GM12878 (cell line): ENCODE measurements around the gene ANKRD65. TPM values are rescaled to one million over a fixed set of nuclear protein-coding genes. Genes with fewer than 3 reads are reported as not detected.

Experiments
- BACH1 ChIP-seq: fragments of 450-650 bp; IDR thresholded peaks from 2 replicates; pipeline ENCODE4 v1.6.1; 2017; ENCODE audit warnings: mild to moderate bottlenecking, borderline replicate concordance
- BCL11A ChIP-seq: IDR thresholded peaks from 2 replicates; pipeline ENCODE4 v1.6.1; 2011; ENCODE audit warnings: low read depth, low read length
- CEBPZ ChIP-seq: fragments of 150-350 bp; IDR thresholded peaks from 2 replicates; pipeline ENCODE4 v1.6.1; 2016; ENCODE audit warnings: low read depth, low read length
- CREM ChIP-seq: IDR thresholded peaks from 2 replicates; pipeline ENCODE4 v1.6.1; 2014; ENCODE audit warnings: antibody characterized with exemption, low read depth
- ELK1 ChIP-seq: IDR thresholded peaks from 2 replicates; pipeline ENCODE4 v1.6.1; 2012; ENCODE audit warnings: low read depth, low read length, improper control_type of control experiment
- EP300 ChIP-seq, 2 experiments: fragments of 150-350 bp in 1 of 2; IDR thresholded peaks; 2 replicates each; pipeline ENCODE4 v1.6.1; 2011 to 2012; ENCODE audit warnings: low read depth in 2 of 2, low read length in 2 of 2, borderline replicate concordance in 1 of 2, improper control_type of control experiment in 1 of 2, inconsistent platforms in 1 of 2; ENCODE audit not compliant: control insufficient read depth in 1 of 2
- IRF3 ChIP-seq: fragments of 450-650 bp; IDR thresholded peaks from 2 replicates; pipeline ENCODE4 v1.6.1; 2014; ENCODE audit warnings: mild to moderate bottlenecking
- JUND ChIP-seq: IDR thresholded peaks from 2 replicates; pipeline ENCODE4 v1.6.1; 2012; ENCODE audit warnings: low read depth, mild to moderate bottlenecking, low read length, improper control_type of control experiment, moderate library complexity
- KLF5 ChIP-seq: fragments of 450-650 bp; IDR thresholded peaks from 2 replicates; pipeline ENCODE4 v1.6.1; 2014; ENCODE audit warnings: mild to moderate bottlenecking; ENCODE audit not compliant: partially characterized antibody
- MEF2B ChIP-seq: fragments of 450-650 bp; IDR thresholded peaks from 2 replicates; pipeline ENCODE4 v1.6.1; 2018; ENCODE audit warnings: mild to moderate bottlenecking, moderate library complexity; ENCODE audit not compliant: partially characterized antibody, poor library complexity, severe bottlenecking
- MTA2 ChIP-seq: fragments of 450-650 bp; IDR thresholded peaks from 2 replicates; pipeline ENCODE4 v1.6.1; 2016; ENCODE audit warnings: low read depth, mild to moderate bottlenecking, moderate library complexity
- NR2C1 ChIP-seq: fragments of 450-650 bp; IDR thresholded peaks from 2 replicates; pipeline ENCODE4 v1.6.1; 2017; ENCODE audit warnings: antibody characterized with exemption, mild to moderate bottlenecking, moderate library complexity
- POLR2A ChIP-seq: IDR thresholded peaks from 2 replicates; pipeline ENCODE4 v1.6.1; 2011; ENCODE audit warnings: low read depth, mild to moderate bottlenecking, low read length
- PRDM15 ChIP-seq: fragments of 450-650 bp; formaldehyde crosslinking; IDR thresholded peaks from 2 replicates; pipeline ENCODE4 v1.4.0; 2020; ENCODE audit warnings: mild to moderate bottlenecking, moderate library complexity
- STAT1 ChIP-seq: fragments of 450-650 bp; conservative IDR thresholded peaks from 2 replicates; pipeline ENCODE4 v1.6.1; 2014; ENCODE audit warnings: antibody characterized with exemption, mild to moderate bottlenecking
- TCF3 ChIP-seq: IDR thresholded peaks from 2 replicates; pipeline ENCODE4 v1.6.1; 2012; ENCODE audit warnings: low read depth, mild to moderate bottlenecking, low read length, borderline replicate concordance; ENCODE audit not compliant: insufficient read depth
- ZBTB33 ChIP-seq: fragments of 450-650 bp; IDR thresholded peaks from 2 replicates; pipeline ENCODE4 v1.6.1; 2017; ENCODE audit warnings: mild to moderate bottlenecking
- ZNF24 ChIP-seq: fragments of 450-650 bp; IDR thresholded peaks from 2 replicates; pipeline ENCODE4 v1.6.1; 2017; ENCODE audit warnings: antibody characterized with exemption, mild to moderate bottlenecking
- polyA plus RNA-seq, 11 experiments: library from polyadenylated mRNA; depleted of rRNA in 4 of 11; unstranded in 6 of 11; stranded (reverse) in 5 of 11; fragments of >200 nt; fragmentation: Nextera tagmentation in 4 of 11; fragmentation: Illumina TruSeq in 1 of 11; extraction: Ambion mirVana in 4 of 11; extraction: Trizol in 1 of 11; gene quantifications; 1 replicate in 1 of 11; 2 replicates in 10 of 11; pipeline versions ENCODE4 v1.2.1 to v1.2.3, GENCODE V29; 2011 to 2016; ENCODE audit warnings: inconsistent platforms in 2 of 11, missing spikeins in 2 of 11, low read depth in 1 of 11
- total RNA-seq, 4 experiments: library from RNA; depleted of rRNA in 3 of 4; stranded (reverse); fragments of >200 nt in 3 of 4; fragmentation: Illumina TruSeq in 1 of 4; extraction: Trizol in 1 of 4; gene quantifications; 2 replicates each; pipeline versions ENCODE4 v1.2.1 to v1.2.3, GENCODE V29; 2013 to 2021

Gene ANKRD65
- total and polyA plus RNA-seq, 10 of the 15 experiments (the other 5 are each of a cell fraction or from before 2014, with no cell fraction given): 0.05 to 2.8 (median 0.37) TPM

- TF ChIP-seq ZBTB33 (no peak; the same call in 1 of the 2 replicates), MTA2 (peak; percentile 77), ELK1 (peak; percentile 95), BCL11A (no peak), EP300 (IDR thresholded peaks at IDR 0.05; ENCODE audit: borderline replicate concordance in 1 of 2, control insufficient read depth in 1 of 2, low read depth in 2 of 2, low read length in 2 of 2) (peak in 1 of 2 experiments; percentile 32; a peak in 1 of 4 replicates), BACH1 (peak; percentile 83), IRF3 (peak; percentile 65; the same call in 1 of the 2 replicates), KLF5 (peak; percentile 92), CREM (peak; percentile 96), MEF2B (peak; percentile 47), STAT1 (peak; percentile 99), POLR2A (peak; percentile 86), JUND (0 out of 2 replicates have a peak, but pooled peaks have one; percentile 54), CEBPZ (no peak), NR2C1 (peak; percentile 97), PRDM15 (CRISPR knock-in tag) (no peak), ZNF24 (peak; percentile 93), TCF3 (peak; percentile 78; the same call in 1 of the 2 replicates)
These were observed 46.0 kb downstream of the ANKRD65 start, which contains the start of gene AURKAIP1 (continued) for GRCh38 chr1:1374929-1375662.
